AG10803 (cell line): ENCODE measurements around the gene DENND1A.
"Not testable (repeated sequence)": the region's sequence is repeated elsewhere in the genome, so short reads cannot be mapped to it uniquely, and the experiment has no call there.

Experiments
- DNase-seq: peaks from one replicate; pipeline ENCODE4 v3.0.0; 2010; ENCODE audit warnings: low read depth
- H3K4me3 ChIP-seq: 2 replicates; pipeline ENCODE4 v1.5.1; 2011; ENCODE audit warnings: mild to moderate bottlenecking, low read length, control low read depth
- TF ChIP-seq, protein P1 (sequence below): conservative IDR thresholded peaks from 2 replicates; pipeline ENCODE4 v1.5.1; 2011; ENCODE audit warnings: mild to moderate bottlenecking, low read length, control low read depth, inconsistent platforms

Gene DENND1A

DNA sequence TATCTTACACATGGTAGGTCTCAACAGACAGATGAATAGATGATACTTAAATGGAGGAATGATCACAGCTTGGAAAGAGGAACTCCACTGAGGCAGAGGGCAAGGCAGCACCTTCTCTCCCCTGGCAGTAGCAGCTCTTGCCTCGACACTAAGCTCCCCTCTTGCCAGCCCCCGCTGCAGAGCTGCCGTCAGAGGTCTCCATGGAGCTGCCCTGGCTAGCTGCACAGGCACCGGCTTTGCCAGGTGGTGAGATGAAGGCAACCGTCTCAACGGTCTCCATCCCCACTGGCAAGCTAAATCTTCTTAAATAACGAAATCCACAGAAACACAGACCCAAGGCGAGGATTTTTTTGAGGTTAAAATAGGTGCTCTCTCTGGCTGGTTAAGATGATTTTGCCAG is 492.7 kb downstream of the DENND1A start:
- TF ChIP-seq, protein P1, sequence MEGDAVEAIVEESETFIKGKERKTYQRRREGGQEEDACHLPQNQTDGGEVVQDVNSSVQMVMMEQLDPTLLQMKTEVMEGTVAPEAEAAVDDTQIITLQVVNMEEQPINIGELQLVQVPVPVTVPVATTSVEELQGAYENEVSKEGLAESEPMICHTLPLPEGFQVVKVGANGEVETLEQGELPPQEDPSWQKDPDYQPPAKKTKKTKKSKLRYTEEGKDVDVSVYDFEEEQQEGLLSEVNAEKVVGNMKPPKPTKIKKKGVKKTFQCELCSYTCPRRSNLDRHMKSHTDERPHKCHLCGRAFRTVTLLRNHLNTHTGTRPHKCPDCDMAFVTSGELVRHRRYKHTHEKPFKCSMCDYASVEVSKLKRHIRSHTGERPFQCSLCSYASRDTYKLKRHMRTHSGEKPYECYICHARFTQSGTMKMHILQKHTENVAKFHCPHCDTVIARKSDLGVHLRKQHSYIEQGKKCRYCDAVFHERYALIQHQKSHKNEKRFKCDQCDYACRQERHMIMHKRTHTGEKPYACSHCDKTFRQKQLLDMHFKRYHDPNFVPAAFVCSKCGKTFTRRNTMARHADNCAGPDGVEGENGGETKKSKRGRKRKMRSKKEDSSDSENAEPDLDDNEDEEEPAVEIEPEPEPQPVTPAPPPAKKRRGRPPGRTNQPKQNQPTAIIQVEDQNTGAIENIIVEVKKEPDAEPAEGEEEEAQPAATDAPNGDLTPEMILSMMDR, result no peak
- no peak for DNase-seq
- H3K4me3 ChIP-seq, result no peak overlapping the region

DNA sequence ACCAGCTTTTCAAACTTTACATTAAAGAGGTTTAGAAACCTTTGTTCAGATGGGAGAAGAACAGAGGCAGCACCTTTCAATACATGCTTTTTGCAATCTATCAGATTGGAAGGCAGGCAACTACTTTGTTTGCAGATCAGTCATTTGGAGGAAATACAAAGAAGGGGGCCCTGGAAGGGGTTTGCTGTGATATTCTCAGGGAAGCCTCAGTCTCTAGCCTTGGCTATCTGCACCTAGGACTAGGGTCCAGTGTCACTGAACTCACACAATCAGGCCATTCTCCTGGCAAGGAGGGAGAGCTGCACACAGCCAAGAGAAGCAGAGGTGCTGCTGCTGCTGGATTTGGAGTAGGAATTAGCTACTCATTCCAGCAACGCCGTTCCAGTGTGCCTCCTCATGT is 494.5 kb downstream of the DENND1A start:
- H3K4me3 ChIP-seq, result no peak overlapping the region
- no peak for DNase-seq
- TF ChIP-seq, protein P1, result no peak

DNA sequence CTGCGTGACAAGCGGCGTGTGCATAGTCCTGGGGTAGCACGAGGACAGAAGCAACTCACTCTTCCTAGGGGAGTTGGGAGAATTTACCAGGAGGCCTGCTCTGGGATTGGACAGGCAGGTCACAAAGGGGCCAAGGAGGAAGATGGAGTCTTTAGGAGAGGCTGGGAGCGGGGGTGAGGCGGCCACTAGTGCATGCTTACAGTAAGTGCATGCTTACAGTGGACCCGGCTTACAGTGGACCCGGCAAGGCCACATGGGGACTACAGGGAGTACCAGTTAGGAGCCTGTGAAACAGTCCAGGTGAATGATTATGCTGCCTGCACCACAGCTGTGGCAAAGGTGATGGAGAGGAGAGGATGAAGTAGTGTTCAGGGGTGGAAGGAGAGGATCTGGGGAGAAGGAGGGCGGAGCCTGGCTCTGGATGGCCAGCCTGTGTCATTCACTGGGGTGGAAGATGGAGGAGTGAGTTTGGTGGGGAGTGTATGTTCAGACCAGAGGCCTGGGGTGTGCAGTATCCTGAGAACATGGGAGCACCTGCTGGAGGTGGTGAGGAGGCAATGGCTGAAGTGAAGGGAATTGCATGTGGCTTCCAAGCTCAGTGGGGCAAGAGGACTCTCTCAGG is 495.2 kb downstream of the DENND1A start:
- H3K4me3 ChIP-seq, result no peak overlapping the region
- DNase-seq, result no peak
- TF ChIP-seq, protein P1, result no peak

DNA sequence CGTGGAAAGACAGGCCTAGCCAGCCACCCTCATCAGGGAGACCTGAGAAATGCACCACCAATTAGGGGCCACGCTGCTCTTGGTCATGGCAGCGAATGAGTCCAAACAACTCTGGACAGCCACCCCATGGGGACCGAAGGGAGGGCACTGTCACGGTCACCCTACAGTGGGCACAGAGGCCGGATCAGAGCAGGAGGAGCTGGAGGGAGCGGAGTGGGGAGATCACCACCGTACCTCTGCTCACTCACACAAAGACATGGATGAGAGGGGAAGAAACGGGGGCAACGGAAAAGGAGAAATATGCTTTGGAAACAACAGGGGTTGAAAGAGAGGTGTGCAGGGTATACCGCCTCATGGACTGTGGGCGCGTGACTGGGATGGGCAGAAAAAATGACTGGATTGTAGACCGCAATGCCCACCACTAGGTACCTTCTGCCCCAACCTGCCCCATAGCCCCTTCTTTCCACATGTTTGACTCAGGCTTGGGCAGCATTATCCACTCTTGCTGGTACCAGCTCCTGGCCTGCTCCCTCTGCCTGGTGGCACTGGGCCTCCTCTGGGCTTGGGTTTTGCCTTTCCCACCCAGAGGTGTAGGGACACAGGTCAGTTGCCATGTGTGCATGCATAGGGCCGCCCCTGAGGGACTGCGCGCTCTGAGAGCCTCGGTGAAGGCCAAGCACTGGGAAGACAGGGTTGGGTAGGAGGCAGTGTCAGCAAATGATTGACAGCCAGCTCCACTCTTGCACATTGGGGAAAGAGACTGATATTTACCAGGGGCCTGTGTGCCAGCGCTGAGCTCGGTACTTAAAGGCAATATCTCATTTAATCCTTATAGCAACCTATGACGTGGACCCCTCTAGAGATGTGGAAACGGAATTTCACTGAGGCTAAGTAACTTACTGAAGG is 497.3 kb downstream of the DENND1A start:
- TF ChIP-seq, protein P1, result no peak
- H3K4me3 ChIP-seq, result no peak overlapping the region
- no peak for DNase-seq

DNA sequence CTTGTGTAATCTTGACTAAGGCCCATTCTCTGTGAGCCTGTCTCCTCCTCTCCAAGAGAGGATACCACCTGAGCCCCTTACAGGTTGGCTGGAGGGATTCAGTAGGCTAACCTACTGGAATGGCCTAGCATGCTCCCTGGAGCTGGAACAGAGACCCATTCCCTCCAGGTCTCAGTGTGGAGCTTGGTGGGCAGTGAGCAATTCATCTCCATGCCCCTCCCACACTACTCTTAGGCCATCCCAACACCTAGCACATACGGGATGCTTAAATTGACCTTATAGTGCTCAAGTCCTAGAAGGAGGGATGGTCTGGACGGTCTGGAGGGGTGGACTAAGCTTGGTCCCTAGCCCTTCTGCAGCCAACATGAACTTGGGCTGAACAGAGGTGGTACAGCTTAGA is 498.3 kb downstream of the DENND1A start:
- TF ChIP-seq, protein P1, result no peak
- DNase-seq, result no peak
- no peak overlapping the region for H3K4me3 ChIP-seq

DNA sequence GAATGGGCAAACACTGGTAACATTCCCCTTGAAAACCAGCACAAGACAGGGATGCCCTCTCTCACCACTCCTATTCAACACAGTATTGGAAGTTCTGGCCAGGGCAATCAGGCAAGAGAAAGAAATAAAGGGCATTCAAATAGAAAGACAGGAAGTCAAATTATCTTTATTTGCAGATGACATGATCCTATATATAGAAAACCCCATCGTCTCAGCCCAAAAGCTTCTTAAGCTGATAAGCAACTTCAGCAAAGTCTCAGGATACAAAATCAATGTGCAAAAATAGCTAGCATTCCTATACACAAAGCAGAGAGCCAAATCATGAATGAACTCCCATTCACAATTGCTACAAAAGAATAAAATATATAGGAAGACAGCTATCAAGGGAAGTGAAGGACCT is 501.5 kb downstream of the DENND1A start:
- not testable (repeated sequence) for H3K4me3 ChIP-seq

DNA sequence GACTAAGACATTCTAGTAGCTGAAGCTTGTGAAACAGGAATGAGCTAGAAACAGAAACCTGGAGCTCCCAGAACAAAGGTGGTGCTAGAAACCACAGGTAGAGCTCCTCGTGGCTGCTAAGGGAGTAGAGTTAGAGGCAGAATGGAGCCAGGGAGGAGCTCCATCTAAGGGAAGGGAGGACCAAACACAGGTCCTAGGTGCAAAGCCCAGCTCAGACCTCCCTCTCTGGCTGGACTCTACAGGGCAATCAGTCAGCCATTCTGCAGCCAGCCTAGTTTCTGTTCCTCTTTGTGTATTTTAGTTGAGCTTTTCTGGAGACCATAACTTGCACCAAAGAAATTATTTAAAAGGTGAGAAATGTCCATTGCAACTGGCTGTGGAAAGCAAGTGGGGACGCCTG is 503.5 kb downstream of the DENND1A start:
- no peak overlapping the region for H3K4me3 ChIP-seq
- TF ChIP-seq, protein P1, result no peak
- no peak for DNase-seq

More for the DNA sequence above, 501.5 kb downstream of the DENND1A start:
- DNase-seq, result not testable (repeated sequence)
